ENCODE data around the gene RGL1.

RGL1 gene

GRCh38 chr1:183859831-183860230, 54.9 kb downstream of the RGL1 start:
- no peak for DNase-seq (ENCODE audit: low read depth in 4 of 4, low spot score in 1 of 4)

- no peak for DNase-seq (ENCODE audit: low read depth in 4 of 4, low spot score in 1 of 4)
These were observed 58.0 kb downstream of the RGL1 start for GRCh38 chr1:183862967-183863366.

- no peak for DNase-seq (ENCODE audit: low read depth in 4 of 4, low spot score in 1 of 4)
These were observed 58.9 kb downstream of the RGL1 start for GRCh38 chr1:183863852-183864251.

GRCh38 chr1:183864611-183865010, 59.7 kb downstream of the RGL1 start:
- DNase-seq (ENCODE audit: low read depth in 4 of 4, low spot score in 1 of 4): no peak

GRCh38 chr1:183869230-183869629, 64.3 kb downstream of the RGL1 start:
- no peak for DNase-seq (ENCODE audit: low read depth in 4 of 4, low spot score in 1 of 4)

- no peak for DNase-seq (ENCODE audit: low read depth in 4 of 4, low spot score in 1 of 4)
These were observed 64.7 kb downstream of the RGL1 start for GRCh38 chr1:183869664-183870063.

GRCh38 chr1:183870351-183871077, 65.6 kb downstream of the RGL1 start:
- no peak for DNase-seq (ENCODE audit: low read depth in 4 of 4, low spot score in 1 of 4)

GRCh38 chr1:183871142-183871541, 66.2 kb downstream of the RGL1 start:
- DNase-seq (ENCODE audit: low read depth in 4 of 4, low spot score in 1 of 4): no peak

- DNase-seq (ENCODE audit: low read depth in 4 of 4, low spot score in 1 of 4): no peak
These were observed 66.7 kb downstream of the RGL1 start for GRCh38 chr1:183871601-183872000.

GRCh38 chr1:183872403-183872802, 67.5 kb downstream of the RGL1 start:
- DNase-seq (ENCODE audit: low read depth in 4 of 4, low spot score in 1 of 4): no peak

- no peak for DNase-seq (ENCODE audit: low read depth in 4 of 4, low spot score in 1 of 4)
These were observed 68.7 kb downstream of the RGL1 start for GRCh38 chr1:183873642-183874041.

- DNase-seq (ENCODE audit: low read depth in 4 of 4, low spot score in 1 of 4): no peak
These were observed 71.4 kb downstream of the RGL1 start for GRCh38 chr1:183876309-183876708.

GRCh38 chr1:183877053-183877720, 72.3 kb downstream of the RGL1 start:
- no peak for DNase-seq (ENCODE audit: low read depth in 4 of 4, low spot score in 1 of 4)

- no peak for DNase-seq (ENCODE audit: low read depth in 4 of 4, low spot score in 1 of 4)
These were observed 74.6 kb downstream of the RGL1 start for GRCh38 chr1:183879494-183879893.

GRCh38 chr1:183879966-183880365, 75.0 kb downstream of the RGL1 start:
- no peak for DNase-seq (ENCODE audit: low read depth in 4 of 4, low spot score in 1 of 4)

GRCh38 chr1:183880531-183881243, 75.8 kb downstream of the RGL1 start:
- no peak for DNase-seq (ENCODE audit: low read depth in 4 of 4, low spot score in 1 of 4)

- DNase-seq (ENCODE audit: low read depth in 4 of 4, low spot score in 1 of 4): no peak
These were observed 76.6 kb downstream of the RGL1 start for GRCh38 chr1:183881387-183882131.

GRCh38 chr1:183882335-183883167, 77.6 kb downstream of the RGL1 start:
- DNase-seq (ENCODE audit: low read depth in 4 of 4, low spot score in 1 of 4): no peak

GRCh38 chr1:183883623-183884022, 78.7 kb downstream of the RGL1 start:
- DNase-seq (ENCODE audit: low read depth in 4 of 4, low spot score in 1 of 4): no peak

GRCh38 chr1:183884526-183884925, 79.6 kb downstream of the RGL1 start:
- no peak for DNase-seq (ENCODE audit: low read depth in 4 of 4, low spot score in 1 of 4)
